EL (cell line): Measurements from ENCODE around the gene GGCT.
A peak's percentile ranks its signal among the peaks of the same experiment; 100 is the strongest.

Experiments used
- DNase-seq: peaks from one replicate; pipeline ENCODE4 v3.0.0-alpha.2; 2016

The GGCT gene

DNA sequence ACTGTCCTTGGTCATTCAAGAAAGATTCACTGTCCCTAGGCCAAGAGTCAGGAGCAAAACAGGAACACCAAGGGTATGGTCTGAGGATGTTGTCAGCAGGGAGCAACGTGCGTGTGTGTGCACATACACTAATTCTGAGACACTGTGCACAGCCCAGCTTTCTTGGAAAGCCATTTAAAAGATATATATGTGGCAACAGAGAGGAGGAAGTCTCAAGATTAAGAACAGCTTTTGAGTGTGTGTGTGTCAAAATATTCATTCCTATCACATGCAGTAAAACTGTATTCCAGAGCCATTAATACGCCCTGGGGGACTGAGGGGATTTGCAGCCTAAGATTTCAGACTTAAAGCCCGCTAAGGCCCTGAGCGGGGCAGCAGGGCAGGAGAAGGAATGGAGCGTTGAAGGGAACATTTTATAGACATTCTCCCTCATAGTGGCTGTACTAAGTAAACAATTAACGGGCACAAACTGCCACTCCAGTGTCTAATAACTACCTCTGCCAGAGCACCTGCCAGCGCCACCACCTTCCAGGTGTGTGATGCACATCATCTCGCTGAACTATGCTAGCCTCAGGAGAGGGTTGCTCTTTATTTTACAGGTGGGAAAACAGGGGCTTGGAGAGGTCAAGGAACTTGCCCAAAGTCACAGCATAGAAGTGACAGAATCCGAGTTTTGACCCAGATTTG, 28.0 kb downstream of the GGCT start:
- no peak for DNase-seq

- DNase-seq = no peak
Observed at GRCh38 chr7:30475580-30475979, 29.0 kb downstream of the GGCT start.

GRCh38 chr7:30474893-30475292, 29.7 kb downstream of the GGCT start:
- DNase-seq = peak; percentile 31

DNA sequence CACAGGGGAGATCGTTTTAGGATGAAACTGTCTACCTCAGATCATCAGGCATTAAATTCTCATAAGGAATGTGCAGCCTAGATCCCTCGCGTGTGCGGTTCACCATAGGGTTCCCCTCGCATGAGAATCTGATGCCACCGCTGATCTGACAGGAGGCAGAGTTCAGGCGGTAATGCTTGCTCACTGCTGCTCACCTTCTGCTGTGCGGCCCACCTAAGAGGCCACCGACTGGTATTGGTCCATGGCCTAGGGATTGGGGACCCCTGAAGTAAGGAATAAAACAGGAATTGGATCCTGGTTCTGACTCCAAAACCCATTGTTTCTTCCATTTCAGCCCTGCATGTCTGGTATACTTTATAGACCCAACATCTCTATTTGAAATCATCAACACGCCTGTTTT, 30.1 kb downstream of the GGCT start:
- no peak for DNase-seq

DNA sequence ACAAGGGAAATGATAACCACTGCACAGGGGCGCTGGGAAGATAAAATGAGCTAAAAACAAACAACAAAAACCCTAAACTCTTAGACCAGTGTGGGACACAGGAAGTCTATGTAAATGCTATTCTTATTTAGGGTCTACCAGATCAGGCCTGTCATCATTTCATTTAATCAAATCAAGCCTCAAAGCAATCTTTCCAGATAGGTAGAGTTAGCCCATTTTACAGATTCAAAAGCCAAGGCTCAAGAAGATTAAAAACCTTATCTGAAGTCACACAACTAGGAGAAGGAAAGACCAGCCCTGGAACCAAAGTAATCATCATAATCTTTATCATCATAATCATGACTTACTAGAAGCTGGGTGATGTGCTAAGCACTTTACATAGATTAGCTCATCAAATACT, 30.7 kb downstream of the GGCT start:
- no peak for DNase-seq

DNA sequence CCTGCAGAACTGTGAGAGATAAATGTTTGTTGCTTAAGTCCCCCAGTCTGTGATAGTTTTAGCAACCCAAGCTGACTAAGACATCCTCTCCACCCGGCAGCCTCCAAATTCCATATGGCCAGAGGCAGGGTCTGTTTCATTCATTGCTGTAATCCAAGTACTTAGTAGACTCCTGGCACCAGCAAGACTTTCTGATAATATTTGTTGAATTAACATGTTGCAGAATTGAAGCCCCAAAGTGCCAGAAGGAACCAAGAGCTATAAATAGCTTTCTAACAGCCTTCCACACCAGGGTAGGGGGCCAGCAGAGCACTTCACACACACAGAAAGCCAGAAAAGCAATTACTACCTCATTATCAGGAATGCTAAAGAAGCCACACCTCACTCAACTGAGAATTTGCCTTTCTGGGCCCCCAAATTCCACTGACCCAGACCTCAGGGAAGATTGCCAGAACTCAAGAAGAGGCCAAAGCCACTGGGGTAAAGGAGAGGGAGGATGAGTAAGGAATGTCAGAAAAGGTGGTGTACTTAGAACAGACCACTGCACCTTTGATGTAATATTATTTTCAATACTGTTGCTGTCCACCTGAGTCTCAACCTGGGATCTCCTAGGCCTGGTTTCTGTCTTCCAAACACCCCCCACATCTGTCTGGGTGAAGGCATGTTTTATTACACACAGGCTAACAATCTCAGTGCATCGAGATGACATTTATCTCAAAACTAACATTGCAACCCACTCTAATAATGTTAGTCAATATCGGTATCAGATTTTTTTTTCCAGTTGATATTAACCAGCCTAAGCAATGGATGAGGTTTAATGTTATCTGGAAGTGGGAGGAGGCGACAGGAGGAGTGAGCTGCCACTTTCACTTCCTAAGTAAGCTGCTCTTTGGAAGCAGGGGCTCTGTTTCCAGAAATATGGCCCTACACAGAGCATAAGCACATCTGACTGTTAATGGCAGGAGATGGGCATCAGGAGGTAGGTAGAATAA, 31.5 kb downstream of the GGCT start:
- DNase-seq = peak; percentile 74

DNA sequence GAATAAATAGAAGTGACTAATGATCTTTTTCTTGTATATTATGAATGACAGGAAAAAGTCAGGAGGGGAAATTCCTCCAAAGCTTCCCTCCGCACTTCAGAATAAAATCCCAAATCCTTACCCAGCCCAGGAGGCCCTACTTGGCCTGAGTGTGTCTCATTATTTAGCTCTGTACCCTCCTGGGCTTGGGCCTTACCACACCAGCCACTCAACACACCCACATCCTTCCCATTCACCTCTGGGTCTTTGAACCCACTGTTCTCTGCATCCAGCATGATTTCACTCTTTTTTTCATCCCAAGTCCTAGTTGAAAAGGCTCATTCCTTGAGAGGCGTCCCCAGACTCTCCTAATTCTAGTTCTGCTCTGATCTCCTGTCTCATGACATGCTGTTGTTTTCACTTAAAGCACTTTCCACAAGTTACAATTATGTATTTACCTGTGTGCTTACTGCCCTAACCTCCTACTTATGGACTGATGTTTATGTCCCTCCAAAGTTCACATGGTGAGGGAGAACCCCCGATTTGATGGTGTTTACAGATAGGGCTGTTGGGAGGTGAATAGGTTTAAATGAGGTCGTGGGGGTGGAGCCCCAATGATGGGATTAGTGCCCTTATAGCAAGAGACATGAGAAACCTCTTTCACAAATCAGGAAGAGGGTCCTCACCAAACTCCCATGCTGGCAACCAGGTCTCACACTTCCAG, 32.4 kb downstream of the GGCT start:
- no peak for DNase-seq

GRCh38 chr7:30471205-30471604, 33.4 kb downstream of the GGCT start:
- no peak for DNase-seq

- DNase-seq = peak; percentile 69
Observed at GRCh38 chr7:30470771-30471170, 33.9 kb downstream of the GGCT start.

GRCh38 chr7:30470163-30470770, 34.4 kb downstream of the GGCT start:
- DNase-seq = peak; percentile 18

DNA sequence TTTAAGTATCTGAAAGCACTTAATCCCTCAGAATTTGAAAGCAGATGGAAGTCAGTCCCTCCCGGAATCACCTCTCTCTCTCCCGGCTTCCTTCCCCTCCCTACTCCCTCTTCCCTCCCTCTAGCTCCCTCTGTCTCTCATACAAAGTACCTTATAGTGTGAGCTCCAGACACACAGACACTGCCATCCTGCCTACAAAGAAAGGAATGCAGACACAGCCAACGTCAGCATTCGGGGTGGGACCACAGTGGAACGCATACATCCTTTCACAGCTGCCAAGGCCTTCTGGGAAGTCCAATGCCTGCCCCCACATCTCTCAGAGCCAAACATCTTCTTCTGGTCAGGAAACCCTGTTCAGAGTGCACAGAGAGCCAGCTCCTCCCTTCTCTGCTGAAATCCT, 35.3 kb downstream of the GGCT start:
- peak; percentile 99 for DNase-seq

DNA sequence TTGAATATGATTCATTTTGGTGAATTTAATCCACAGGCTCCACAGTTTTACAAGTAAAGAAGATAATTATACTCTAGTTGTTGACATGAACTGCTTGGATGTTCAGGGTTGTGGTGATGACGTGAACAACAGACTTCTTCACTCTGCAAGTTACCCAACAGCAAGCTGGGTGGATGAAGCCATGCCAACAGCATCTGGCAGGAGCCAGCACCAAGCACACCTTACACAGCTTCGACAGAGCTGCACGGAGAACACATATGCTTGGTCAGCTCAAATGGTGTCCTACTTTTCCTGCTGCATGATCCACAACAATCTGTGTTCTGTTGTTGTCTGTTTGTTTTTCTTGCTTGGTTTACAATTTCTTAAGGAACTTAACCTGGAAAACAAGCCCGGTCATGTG, 35.8 kb downstream of the GGCT start:
- DNase-seq = no peak

DNA sequence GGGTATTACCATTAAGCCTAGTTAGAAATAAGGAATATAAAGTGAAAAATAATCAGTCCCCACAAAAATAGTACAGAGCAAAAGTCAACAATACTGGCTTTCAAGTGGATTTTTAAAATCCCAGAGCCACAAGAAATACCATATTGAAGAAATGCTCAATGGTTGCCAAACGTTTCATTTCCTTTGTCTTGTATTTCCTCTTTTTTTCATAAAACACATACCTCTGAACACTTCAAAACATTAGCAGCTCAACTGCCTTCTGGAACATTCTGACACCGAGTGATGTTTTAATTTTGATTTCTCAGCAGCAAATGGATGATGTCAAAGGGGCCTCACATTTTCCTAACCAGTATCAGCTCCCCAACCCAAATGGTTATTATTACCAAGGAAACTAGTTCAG, 36.6 kb downstream of the GGCT start:
- DNase-seq = no peak

GRCh38 chr7:30467271-30467670, 37.4 kb downstream of the GGCT start:
- no peak for DNase-seq

DNA sequence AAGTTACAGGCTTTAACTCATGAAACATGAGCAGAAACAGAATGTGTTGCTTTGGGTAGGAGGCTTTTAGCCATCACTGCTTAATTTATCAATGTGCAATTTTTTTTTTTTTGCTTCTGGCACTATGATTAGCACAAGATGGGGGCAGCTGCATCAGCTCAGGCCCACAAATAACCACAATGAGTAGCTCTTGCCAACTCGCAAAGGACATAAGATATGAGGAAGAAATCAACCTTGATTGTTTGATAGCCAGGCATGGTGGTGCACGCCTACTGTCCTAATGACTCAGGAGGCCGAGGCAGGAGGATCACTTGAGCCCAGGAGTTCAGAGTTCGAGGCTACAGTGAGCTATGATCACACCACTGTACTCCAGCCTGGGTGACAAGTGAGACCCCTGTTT, 38.4 kb downstream of the GGCT start:
- DNase-seq = no peak

DNA sequence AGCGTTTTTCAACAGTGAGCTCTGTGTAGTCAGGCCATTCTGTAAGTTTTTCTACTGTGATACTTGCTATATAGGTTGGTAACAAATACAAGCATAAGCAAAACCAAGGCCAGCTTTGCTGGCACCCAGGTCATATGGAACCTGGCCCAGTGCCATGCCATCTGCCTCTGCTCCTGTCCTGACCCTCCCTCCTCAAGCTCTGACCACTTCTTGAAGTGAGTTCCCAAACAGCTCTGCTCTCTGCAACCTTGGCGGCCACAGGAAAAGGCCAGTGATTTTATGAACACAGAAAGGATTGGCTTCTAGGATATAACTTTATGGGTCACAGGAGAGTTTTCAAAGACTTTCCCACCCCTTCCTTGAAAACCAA, 38.8 kb downstream of the GGCT start:
- no peak for DNase-seq

- no peak for DNase-seq
Observed at GRCh38 chr7:30465046-30465810, 39.4 kb downstream of the GGCT start.

GRCh38 chr7:30464231-30464671, 40.4 kb downstream of the GGCT start:
- no peak for DNase-seq

- DNase-seq = no peak
Observed at GRCh38 chr7:30463405-30464145, 41.1 kb downstream of the GGCT start.

GRCh38 chr7:30462179-30462578, 42.5 kb downstream of the GGCT start:
- no peak for DNase-seq

DNA sequence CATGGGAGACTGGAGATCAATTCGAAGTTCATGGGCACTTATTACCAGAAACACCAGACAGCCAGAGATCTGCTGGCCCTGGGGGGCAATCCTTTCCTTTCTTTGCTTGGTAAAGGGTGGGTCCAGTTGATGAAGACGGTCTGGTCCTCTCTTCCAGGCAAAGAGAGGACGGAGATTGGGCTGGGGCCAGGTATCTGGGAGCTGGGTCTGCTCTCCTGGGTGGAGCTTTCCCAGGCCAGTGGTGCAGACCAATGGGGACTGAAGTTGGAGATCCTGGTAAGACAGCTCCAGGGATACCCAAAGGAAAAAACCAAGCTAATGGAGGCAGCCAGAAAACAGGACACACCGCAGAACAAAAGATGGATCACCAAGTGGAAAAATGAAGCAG, 44.4 kb downstream of the GGCT start:
- no peak for DNase-seq
